Transverse colon (tissue), 4 donors: ENCODE results near the gene XRN2. TPM values are rescaled to one million over a fixed set of nuclear protein-coding genes. Genes with fewer than 3 reads are reported as not detected.

Experiments used
- DNase-seq: peaks from one replicate; pipeline ENCODE4 v3.0.0-alpha.2; 2019
- H3K27ac ChIP-seq, 4 donors: fragments of 200-600 bp; sonication (generic); 2 replicates each; pipeline ENCODE4 v1.5.1; 2016 to 2018; ENCODE audit warnings: inconsistent platforms in 4 of 4
- H3K27me3 ChIP-seq: fragments of 200-600 bp; sonication (generic); 2 replicates; pipeline ENCODE4 v1.5.1; 2017; ENCODE audit warnings: inconsistent platforms
- H3K36me3 ChIP-seq, 4 donors: fragments of 200-600 bp; sonication (generic); 2 replicates each; pipeline ENCODE4 v1.5.1; 2017 to 2019; ENCODE audit warnings: inconsistent platforms in 4 of 4
- H3K4me1 ChIP-seq, 4 donors: fragments of 200-600 bp; sonication (generic); 2 replicates each; pipeline ENCODE4 v1.5.1; 2017 to 2020; ENCODE audit warnings: inconsistent platforms in 4 of 4
- H3K4me3 ChIP-seq, 4 donors: fragments of 200-600 bp; sonication (generic); 1 replicate in 1 of 4; 2 replicates in 3 of 4; pipeline versions ENCODE4 v1.5.1 to v1.6.1; 2017 to 2019; ENCODE audit warnings: inconsistent platforms in 4 of 4
- H3K9me3 ChIP-seq, 2 donors: fragments of 200-600 bp; sonication (generic); 2 replicates each; pipeline ENCODE4 v1.5.1; 2017 to 2019; ENCODE audit warnings: inconsistent platforms in 2 of 2
- CTCF ChIP-seq, 5 experiments: fragments of 200-600 bp in 3 of 5; fragments of 450-650 bp in 2 of 5; sonication (generic) in 3 of 5; IDR thresholded peaks; 1 replicate in 2 of 5; 2 replicates in 3 of 5; pipeline ENCODE4 v1.5.1; 2016 to 2017; ENCODE audit warnings: antibody characterized with exemption in 5 of 5, inconsistent platforms in 3 of 5, mild to moderate bottlenecking in 2 of 5, moderate library complexity in 1 of 5
- EP300 ChIP-seq: sonication (generic); formaldehyde crosslinking; IDR thresholded peaks from one replicate; pipeline ENCODE4 v1.6.1; 2017; ENCODE audit warnings: antibody characterized with exemption, low read depth
- POLR2A ChIP-seq: fragments of 450-650 bp; IDR thresholded peaks from one replicate; pipeline ENCODE4 v1.6.1; 2016; ENCODE audit warnings: antibody characterized with exemption, mild to moderate bottlenecking, moderate library complexity
- POLR2AphosphoS5 ChIP-seq, 3 donors: sonication (generic); formaldehyde crosslinking; IDR thresholded peaks; one replicate each; pipeline ENCODE4 v1.6.1; 2016; ENCODE audit warnings: antibody characterized with exemption in 3 of 3
- WGBS, 2 donors: methylation state at CpG; one replicate each; pipeline ENCODE4 v1.1.5; 2018; ENCODE audit warnings: low coverage in 1 of 2; 5-methylcytosine and 5-hydroxymethylcytosine counted together
- in situ Hi-C, 4 donors: fragments of 200-750 bp; cut with MboI; loops; one replicate each; pipeline versions ENCODE4 v1.15.0 to v1.15.1; 2017; ENCODE audit warnings: low sequenced_read_pairs in 3 of 4, low pct_ligation_motif_present in 1 of 4, low pct_unique_long_range_greater_than_20kb in 1 of 4
- intact Hi-C: fragments of 100-400 bp; cut with DNase I; formaldehyde crosslinking; loops from one replicate; pipeline ENCODE4 v1.15.1; 2023; ENCODE audit warnings: low total_unique reads
- total RNA-seq, 4 donors: library from RNA; depleted of rRNA; stranded (reverse); fragments of >200 nt; gene quantifications; one replicate each; pipeline ENCODE4 v1.1.0, GENCODE V29; 2016

The XRN2 gene
- total RNA-seq, 4 donors from 2014 or later: 16.1 to 46.4 (median 30.3) TPM

GRCh38 chr20:21326700-21327099 lies 23.6 kb downstream of the XRN2 start:
- H3K27me3 ChIP-seq: no peaks in the 10 kb centered on the region
- intact Hi-C loops: no loop called here
- H3K4me3 ChIP-seq: no peak overlapping the region
- TF ChIP-seq EP300 (no peak), POLR2A (no peak), POLR2AphosphoS5 (IDR thresholded peaks at IDR 0.05) (no peak), CTCF (IDR thresholded peaks at IDR 0.05) (no peak)
- H3K36me3 ChIP-seq: peaks cover 0 to 16% (median 5%) of the 10 kb centered on the region in 4 donors
- 76 to 79% methylated on average over 1 of the region's 1 CpG for WGBS, 2 donors
- no peaks in the 10 kb centered on the region for H3K9me3 ChIP-seq
- in situ Hi-C loops: no loop called here
- H3K27ac ChIP-seq: no peak overlapping the region
- peaks cover 4 to 35% (median 20%) of the 10 kb centered on the region in 4 donors for H3K4me1 ChIP-seq
- no peak for DNase-seq

GRCh38 chr20:21336455-21337151 lies 33.5 kb downstream of the XRN2 start:
- intact Hi-C loops: no loop called here
- Histone ChIP-seq H3K27me3 (no peaks in the 10 kb centered on the region), H3K9me3 (no peaks in the 10 kb centered on the region), H3K4me1 (no peaks in the 10 kb centered on the region), H3K27ac (no peak overlapping the region), H3K36me3 (peaks cover 0 to 81% (median 30%) of the 10 kb centered on the region in 4 donors), H3K4me3 (no peak overlapping the region)
- no peak for DNase-seq
- 96 to 100% methylated on average over 1 to 2 of the region's 2 CpGs for WGBS, 2 donors
- in situ Hi-C loops: no loop called here
- no peak for TF ChIP-seq POLR2A
- no peak for TF ChIP-seq EP300
- no peak for TF ChIP-seq POLR2AphosphoS5 (IDR thresholded peaks at IDR 0.05)
- no peak for TF ChIP-seq CTCF (IDR thresholded peaks at IDR 0.05)

GRCh38 chr20:21338291-21338690 lies 35.2 kb downstream of the XRN2 start:
- 90 to 93% methylated on average over 4 of the region's 4 CpGs for WGBS, 2 donors
- H3K27me3 ChIP-seq: no peaks in the 10 kb centered on the region
- H3K4me3 ChIP-seq: no peak overlapping the region
- H3K36me3 ChIP-seq: peaks cover 0 to 67% (median 21%) of the 10 kb centered on the region in 4 donors
- no peaks in the 10 kb centered on the region for H3K4me1 ChIP-seq
- intact Hi-C loops: no loop called here
- no peak for TF ChIP-seq POLR2AphosphoS5 (IDR thresholded peaks at IDR 0.05)
- no peak for TF ChIP-seq POLR2A
- no peak overlapping the region for H3K27ac ChIP-seq
- in situ Hi-C loops: no loop called here
- no peaks in the 10 kb centered on the region for H3K9me3 ChIP-seq
- DNase-seq: no peak

- Histone ChIP-seq H3K4me3 (no peak overlapping the region), H3K27me3 (no peaks in the 10 kb centered on the region), H3K36me3 (peaks cover 0 to 57% (median 20%) of the 10 kb centered on the region in 4 donors), H3K27ac (no peak overlapping the region), H3K9me3 (no peaks in the 10 kb centered on the region), H3K4me1 (no peaks in the 10 kb centered on the region)
- TF ChIP-seq CTCF (IDR thresholded peaks at IDR 0.05) (no peak), POLR2AphosphoS5 (IDR thresholded peaks at IDR 0.05) (no peak), POLR2A (no peak), EP300 (no peak)
- intact Hi-C loops (no loop called here), in situ Hi-C loops (no loop called here)
- WGBS, 2 donors: 90 to 94% methylated on average over 3 of the region's 3 CpGs
- no peak for DNase-seq
Measured at GRCh38 chr20:21339499-21339898, 36.4 kb downstream of the XRN2 start.
